HepG2 (cell line): Measurements from ENCODE around the gene PDE1C. TPM values are rescaled to one million over a fixed set of nuclear protein-coding genes. Genes with fewer than 3 reads are reported as not detected.

Experiments used
- ATAC-seq: fragments of 200-7000 bp; cut with Tn5 transposase; 3 replicates; pipeline ENCODE4 v1.9.1; 2020; ENCODE audit warnings: mild to moderate bottlenecking, moderate library complexity
- BruUV-seq: library from RNA; stranded (reverse); fragments of 400-500 nt; replicated peaks from 2 replicates; lab custom pipeline; 2021; lab: Mats Ljungman, UMichigan
- CTCF ChIA-PET: fragments of 300-600 bp; formaldehyde crosslinking; extraction: SDS; loops from one replicate; lab custom pipeline; 2021; ENCODE audit warnings: low total read pairs, inconsistent platforms, low intra/inter-chr PET ratio; lab: Yijun Ruan, JAX
- POLR2A ChIA-PET: fragments of 350-600 bp; sonication (Branson Sonifier 250); formaldehyde crosslinking; loops from one replicate; lab custom pipeline; 2020; ENCODE audit warnings: antibody characterized with exemption, inconsistent platforms; lab: Yijun Ruan, JAX
- DNase-seq: peaks from one replicate; pipeline ENCODE4 v3.0.0-alpha.2; 2015; ENCODE audit warnings: low spot score
- FAIRE-seq: peaks from 3 replicates; lab custom pipeline; 2011; peaks lifted over from hg19 to GRCh38; lab: Jason Lieb, UNC
- H2AFZ ChIP-seq: one replicate; pipeline ENCODE4 v1.6.1; 2011; ENCODE audit warnings: low read length, inconsistent platforms
- H3K27ac ChIP-seq: fragments of 300-600 bp; 3 replicates; pipeline ENCODE4 v1.8.0; 2011; ENCODE audit warnings: mixed run types, mild to moderate bottlenecking, mixed read lengths, low read length, inconsistent platforms; ENCODE audit not compliant: insufficient read depth; ENCODE audit errors: extremely low read length
- H3K27me3 ChIP-seq, 2 experiments: fragments of 200-600 bp in 1 of 2; 2 replicates in 1 of 2; 3 replicates in 1 of 2; pipeline versions ENCODE4 v1.6.0 to v1.8.0; 2011; ENCODE audit warnings: low read length in 2 of 2, mild to moderate bottlenecking in 2 of 2, moderate library complexity in 2 of 2, inconsistent platforms in 1 of 2; ENCODE audit not compliant: insufficient read depth in 2 of 2, control insufficient read depth in 1 of 2
- H3K36me3 ChIP-seq, 2 experiments: fragments of 200-600 bp in 1 of 2; replicated peaks in 1 of 2; 2 replicates in 1 of 2; 3 replicates in 1 of 2; pipeline versions ENCODE4 v1.5.1 to v1.8.0; 2011; ENCODE audit warnings: low read length in 2 of 2, inconsistent platforms in 1 of 2; ENCODE audit not compliant: insufficient read depth in 2 of 2, control insufficient read depth in 1 of 2
- H3K4me1 ChIP-seq: 2 replicates; pipeline ENCODE4 v1.5.1; 2012; ENCODE audit warnings: low read length, inconsistent platforms; ENCODE audit not compliant: insufficient read depth
- H3K4me2 ChIP-seq: 2 replicates; pipeline ENCODE4 v1.6.0; 2011; ENCODE audit warnings: low read depth, low read length, inconsistent platforms
- H3K4me3 ChIP-seq, 3 experiments: fragments of 200-600 bp in 1 of 3; sonication (generic), shearing (Covaris generic) in 1 of 3; replicated peaks in 1 of 3; 2 replicates each; pipeline ENCODE4 v1.5.1; 2011 to 2016; ENCODE audit warnings: low read length in 3 of 3, inconsistent platforms in 2 of 3, low read depth in 2 of 3, mild to moderate bottlenecking in 2 of 3, control low read depth in 1 of 3, mixed read lengths in 1 of 3; ENCODE audit not compliant: insufficient read depth in 1 of 3
- H3K79me2 ChIP-seq: one replicate; pipeline ENCODE4 v1.6.1; 2011; ENCODE audit warnings: low read length, inconsistent platforms; ENCODE audit not compliant: insufficient read depth
- H3K9ac ChIP-seq: 2 replicates; pipeline ENCODE4 v1.6.0; 2011; ENCODE audit warnings: mild to moderate bottlenecking, low read depth, low read length, inconsistent platforms; ENCODE audit not compliant: insufficient read depth
- H3K9me3 ChIP-seq: 2 replicates; pipeline ENCODE4 v1.5.1; 2012; ENCODE audit warnings: mild to moderate bottlenecking, low read length
- H4K20me1 ChIP-seq: 2 replicates; pipeline ENCODE4 v1.6.0; 2011; ENCODE audit warnings: inconsistent platforms, mild to moderate bottlenecking, low read length, moderate library complexity; ENCODE audit not compliant: insufficient read depth
- ATAD3A ChIP-seq: sonication (generic); formaldehyde crosslinking; IDR thresholded peaks from 2 replicates; pipeline ENCODE4 v1.4.0; 2020; ENCODE audit warnings: missing genetic modification reagents
- HNF1A ChIP-seq, 2 experiments: sonication (generic) in 1 of 2; formaldehyde crosslinking in 1 of 2; IDR thresholded peaks; 2 replicates each; pipeline versions ENCODE4 v1.4.0 to v1.6.1; 2016 to 2020; ENCODE audit warnings: borderline replicate concordance in 1 of 2, low read depth in 1 of 2, mild to moderate bottlenecking in 1 of 2, missing genetic modification reagents in 1 of 2
- KLF6 ChIP-seq: IDR thresholded peaks from 2 replicates; pipeline ENCODE4 v1.8.0; 2016; ENCODE audit warnings: missing biosample characterization, missing genetic modification reagents
- MYNN ChIP-seq: sonication (generic); formaldehyde crosslinking; IDR thresholded peaks from 2 replicates; pipeline ENCODE4 v1.4.0; 2020; ENCODE audit warnings: mild to moderate bottlenecking, low read depth, missing genetic modification reagents
- RARG ChIP-seq: sonication (generic); formaldehyde crosslinking; IDR thresholded peaks from 2 replicates; pipeline ENCODE4 v1.4.0; 2020; ENCODE audit warnings: low read depth, mild to moderate bottlenecking, missing genetic modification reagents
- RFX3 ChIP-seq: IDR thresholded peaks from 2 replicates; pipeline ENCODE4 v1.6.1; 2016; ENCODE audit warnings: missing biosample characterization, missing genetic modification reagents
- ZNF280B ChIP-seq: sonication (generic); formaldehyde crosslinking; IDR thresholded peaks from 2 replicates; pipeline ENCODE4 v1.5.0; 2020; ENCODE audit warnings: missing genetic modification reagents, mild to moderate bottlenecking, borderline replicate concordance
- ZNF282 ChIP-seq: fragments of 450-650 bp; IDR thresholded peaks from 2 replicates; pipeline ENCODE4 v1.6.1; 2018; ENCODE audit not compliant: partially characterized antibody
- WGBS: methylation state at CpG from one replicate; pipeline ENCODE4 v1.1.6; 2017; ENCODE audit warnings: low lambda C conversion rate; 5-methylcytosine and 5-hydroxymethylcytosine counted together
- in situ Hi-C: cut with HindIII; loops from 2 replicates; pipeline ENCODE4 v1.10.0; 2017; ENCODE audit warnings: low pct_unique_long_range_greater_than_20kb; ENCODE audit not compliant: extremely low pct_ligation_motif_present
- intact Hi-C: fragments of 100-400 bp; cut with micrococcal nuclease; formaldehyde crosslinking; loops from one replicate; pipeline ENCODE4 v1.10.0; 2022; ENCODE audit not compliant: unreplicated experiment
- polyA plus RNA-seq, 8 experiments: library from polyadenylated mRNA; depleted of rRNA in 3 of 8; stranded (reverse) in 7 of 8; unstranded in 1 of 8; fragments of >200 nt; fragmentation: Illumina TruSeq in 4 of 8; extraction: Trizol in 4 of 8; gene quantifications; 2 replicates each; pipeline versions ENCODE4 v1.2.1 to v1.2.3, GENCODE V29; 2011 to 2016; ENCODE audit warnings: low read depth in 4 of 8, missing spikeins in 1 of 8, mixed read lengths in 1 of 8; ENCODE audit not compliant: insufficient read depth in 1 of 8
- total RNA-seq, 5 experiments: library from RNA; depleted of rRNA; stranded (reverse); fragments of >200 nt; fragmentation: Illumina TruSeq; extraction: Trizol; gene quantifications; 2 replicates each; pipeline ENCODE4 v1.2.3, GENCODE V29; 2016; ENCODE audit warnings: low read depth in 1 of 5

PDE1C gene
- total and polyA plus RNA-seq, 2 of the 13 experiments (the other 11 are each of a cell fraction or from before 2014, with no cell fraction given) = not detected

- intact Hi-C loops (no loop called here), in situ Hi-C loops (no loop called here)
- Histone ChIP-seq H3K27me3 (peaks cover 0 to 6% of the 10 kb centered on the region in 2 experiments; a peak in 3 of 5 replicates), H3K9me3 (no peaks in the 10 kb centered on the region), H2AFZ (no peak overlapping the region), H3K79me2 (no peaks in the 10 kb centered on the region), H3K4me3 (no peak overlapping the region), H3K4me2 (no peak overlapping the region), H3K27ac (no peak overlapping the region), H3K9ac (no peak overlapping the region), H4K20me1 (no peaks in the 10 kb centered on the region), H3K36me3 (no peaks in the 10 kb centered on the region), H3K4me1 (no peaks in the 10 kb centered on the region)
- 0% methylated on average over 3 of the region's 3 CpGs for WGBS
- ATAC-seq = no peak
- DNase-seq = no peak
- CTCF ChIA-PET = no interaction called here
- POLR2A ChIA-PET = no interaction called here
- no TSS peak for BruUV-seq
- no peak for FAIRE-seq
- TF ChIP-seq ATAD3A (CRISPR knock-in tag) = no peak
- TF ChIP-seq HNF1A (IDR thresholded peaks at IDR 0.05; ENCODE audit: low read depth) = no peak
- TF ChIP-seq HNF1A (CRISPR knock-in tag; IDR thresholded peaks at IDR 0.05; ENCODE audit: borderline replicate concordance) = no peak
- no peak for TF ChIP-seq RFX3 (CRISPR knock-in tag)
- no peak for TF ChIP-seq ZNF282
- TF ChIP-seq RARG (CRISPR knock-in tag) = no peak
- no peak for TF ChIP-seq KLF6
- no peak for TF ChIP-seq ZNF280B (CRISPR knock-in tag)
- no peak for TF ChIP-seq MYNN (CRISPR knock-in tag)
Observed at GRCh38 chr7:31705377-31705776, 364.8 kb downstream of the PDE1C start.
